GM19324 (cell line): ENCODE measurements around the gene SLFN13.
"Not testable (repeated sequence)": the region's sequence is repeated elsewhere in the genome, so short reads cannot be mapped to it uniquely, and the experiment has no call there.

Experiments used
- ATAC-seq: cut with Tn5 transposase; IDR thresholded peaks from one replicate; pipeline ENCODE4 v1.9.1; 2021; ENCODE audit warnings: mild to moderate bottlenecking, moderate library complexity; ENCODE audit not compliant: unreplicated experiment, low FRiP score

The SLFN13 gene

DNA sequence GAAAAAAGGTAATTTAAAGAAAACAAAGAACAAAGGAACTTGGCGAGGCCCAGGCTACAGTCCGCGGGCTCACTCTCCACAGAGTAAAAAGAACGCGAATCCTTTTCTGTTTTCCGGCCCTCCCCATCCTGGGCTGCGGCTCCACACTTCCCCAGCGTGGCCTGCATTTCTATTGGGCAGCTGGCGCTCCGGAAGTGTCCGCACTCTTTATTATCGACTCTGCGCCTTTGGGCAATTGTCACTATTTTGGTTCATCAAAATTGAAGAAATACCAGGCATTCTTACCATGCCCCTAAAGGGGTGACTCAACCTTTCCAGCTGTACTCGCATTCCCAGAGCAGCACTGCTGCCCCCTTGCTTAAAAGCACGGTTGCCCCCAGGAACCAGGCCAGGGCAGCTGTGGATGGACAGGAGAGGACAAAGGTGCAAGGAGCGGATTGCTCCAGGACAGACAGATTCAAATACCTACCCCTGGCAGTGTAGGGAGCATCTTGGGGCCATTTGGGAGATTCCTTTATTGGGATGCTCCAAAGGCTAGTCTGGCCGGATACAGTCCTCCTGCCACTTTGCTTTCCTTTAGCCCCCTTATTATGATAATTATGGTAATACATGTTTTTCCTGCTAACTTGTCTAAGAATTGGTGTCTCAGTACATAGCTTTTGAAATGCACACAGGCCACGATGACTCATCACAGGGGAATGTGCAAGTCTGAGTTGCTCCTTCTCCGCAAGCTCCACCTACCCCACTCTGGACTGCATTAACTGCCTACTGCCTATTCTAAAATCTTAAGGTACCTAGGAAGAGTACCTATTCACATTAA is 15.3 kb downstream of the SLFN13 start:
- ATAC-seq = no peak

DNA sequence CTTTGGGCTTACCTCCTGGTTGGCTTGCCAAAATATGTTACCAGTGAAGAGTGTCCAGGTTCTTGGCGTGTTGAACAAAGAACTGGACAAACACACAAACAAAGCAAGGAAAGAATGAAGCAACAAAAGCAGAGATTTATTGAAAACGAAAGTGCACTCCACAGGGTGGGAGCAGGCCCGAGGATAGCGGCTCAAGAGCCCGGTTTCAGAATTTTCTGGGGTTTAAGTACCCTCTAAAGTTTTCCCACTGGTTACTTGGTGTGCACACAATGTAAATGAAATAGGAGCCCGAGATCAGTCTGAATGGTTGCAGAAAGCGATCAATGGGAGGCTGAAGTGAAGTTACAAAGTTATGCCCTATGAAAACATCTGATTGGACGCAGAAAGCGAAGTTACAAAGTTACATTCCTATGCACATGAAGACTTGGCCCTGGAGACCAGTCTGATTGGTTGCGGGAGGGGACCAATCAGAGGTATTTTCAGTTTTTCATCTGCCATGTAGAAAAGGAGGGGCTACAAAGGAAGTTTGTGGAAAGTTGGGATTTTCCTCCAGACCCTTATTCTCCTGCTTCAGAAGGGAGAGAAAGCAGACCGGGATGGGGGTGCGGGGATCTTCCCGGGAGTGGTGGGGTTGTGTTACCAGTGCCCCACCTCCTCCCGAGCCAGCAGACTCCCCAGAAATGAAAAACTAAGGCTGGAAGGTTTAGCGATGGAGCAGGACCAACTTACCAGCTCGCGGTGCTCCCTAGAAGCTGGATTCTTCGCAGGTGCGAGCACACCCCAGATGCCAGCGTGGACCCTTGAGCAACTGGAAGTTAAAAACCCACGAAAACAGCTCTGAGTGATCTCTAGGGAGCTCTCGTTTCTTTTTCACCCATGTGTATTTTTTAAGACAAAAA is 16.1 kb downstream of the SLFN13 start, which contains the start of gene SLFN12:
Gene SLFN12, minus strand, starts transcription at position 325 of the 899 bp plus-strand sequence. CDS start 9,472 bp downstream, outside the sequence.
- no peak for ATAC-seq

DNA sequence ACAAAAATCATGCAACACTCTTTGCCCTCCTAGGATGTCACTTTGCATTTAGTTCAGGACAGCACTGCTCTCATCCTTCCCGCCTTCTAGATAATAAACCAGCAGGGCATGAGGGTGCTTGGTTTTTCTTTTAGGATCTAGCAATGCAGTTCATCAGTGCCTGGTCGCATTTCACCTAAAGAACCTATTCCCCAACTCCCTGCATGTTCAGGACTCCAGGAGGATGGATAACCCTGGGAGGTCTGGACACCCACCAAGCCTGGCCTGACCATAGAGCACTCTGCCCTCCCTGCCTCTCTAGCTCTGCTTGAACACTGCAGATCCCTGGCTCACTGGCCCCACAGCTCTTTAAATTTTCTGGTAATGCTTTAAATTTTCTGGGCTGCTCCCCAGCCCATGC is 18.9 kb downstream of the SLFN13 start:
- no peak for ATAC-seq

DNA sequence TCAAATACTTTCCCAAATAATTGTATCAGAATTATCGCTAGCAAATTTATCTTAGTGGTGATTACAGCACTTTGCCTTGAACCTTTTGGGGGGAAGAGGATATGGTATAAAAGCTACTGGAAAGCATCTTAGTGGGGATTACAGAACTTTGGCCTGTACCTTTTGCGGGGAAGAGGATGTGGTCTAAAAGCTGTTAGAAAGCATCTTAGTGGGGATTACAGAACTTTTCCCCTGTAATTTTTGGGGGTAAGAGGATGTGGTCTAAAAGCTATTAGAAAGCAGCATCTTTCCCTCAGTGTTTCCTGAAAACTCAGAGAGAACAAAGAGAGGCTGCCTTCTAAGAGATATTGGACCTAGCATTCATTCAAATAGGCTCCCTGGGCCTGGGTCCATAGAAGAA is 20.3 kb downstream of the SLFN13 start:
- no peak for ATAC-seq

DNA sequence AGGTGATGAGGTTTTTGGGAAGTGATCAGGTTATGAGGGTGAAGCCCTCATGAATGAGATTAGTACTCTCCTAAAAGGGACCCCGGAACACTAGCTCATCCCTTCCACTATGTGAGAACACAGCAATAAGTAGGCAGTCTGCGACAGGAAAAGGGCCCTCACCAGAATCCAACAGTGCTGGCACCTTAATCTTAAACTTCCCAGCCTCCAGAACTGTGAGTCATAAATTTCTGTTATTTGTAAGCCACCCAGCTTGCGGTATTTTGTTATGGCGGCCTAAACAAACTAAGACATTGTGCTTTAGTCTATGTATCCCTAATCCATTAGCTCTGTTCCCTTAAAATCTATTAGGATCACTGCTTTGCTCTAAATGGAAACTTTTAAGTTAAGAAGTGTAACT is 24.8 kb downstream of the SLFN13 start:
- ATAC-seq = no peak

DNA sequence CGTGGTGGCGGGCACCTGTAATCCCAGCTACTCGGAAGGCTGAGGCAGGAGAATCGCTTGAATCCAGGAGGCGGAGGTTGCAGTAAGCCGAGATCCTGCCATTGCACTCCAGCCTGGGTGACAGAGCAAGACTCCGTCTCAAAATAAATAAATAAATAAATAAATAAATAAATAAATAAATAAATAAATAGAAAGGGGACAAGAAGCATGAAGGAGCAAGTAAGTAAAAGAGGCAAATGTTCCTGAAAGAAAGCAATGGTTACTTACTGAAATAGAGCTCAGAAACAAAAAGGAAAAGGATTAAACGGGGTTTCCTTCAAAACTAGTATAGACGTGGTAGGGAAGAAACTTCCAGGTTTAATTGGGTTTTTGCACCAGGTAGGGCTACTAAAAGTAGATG is 27.5 kb downstream of the SLFN13 start:
- not testable (repeated sequence) for ATAC-seq

DNA sequence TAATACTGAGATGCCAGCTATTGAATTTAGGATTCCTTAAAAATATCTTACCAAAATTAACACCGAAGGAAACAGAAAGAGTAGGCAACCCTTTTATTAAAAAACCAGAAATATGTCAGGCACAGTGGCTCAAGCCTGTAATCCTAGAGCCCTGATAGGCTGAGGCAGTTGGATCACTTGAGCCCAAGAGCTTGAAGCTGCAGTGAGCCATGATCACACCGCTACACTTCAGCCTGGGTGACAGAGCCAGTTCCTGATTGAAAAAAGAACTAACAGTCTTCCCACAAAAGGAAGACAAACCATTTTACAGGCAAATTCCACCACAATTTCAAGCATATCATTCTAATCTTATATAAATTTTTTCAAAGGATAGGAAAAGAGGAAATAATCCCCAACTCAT is 31.9 kb downstream of the SLFN13 start:
- ATAC-seq = no peak

DNA sequence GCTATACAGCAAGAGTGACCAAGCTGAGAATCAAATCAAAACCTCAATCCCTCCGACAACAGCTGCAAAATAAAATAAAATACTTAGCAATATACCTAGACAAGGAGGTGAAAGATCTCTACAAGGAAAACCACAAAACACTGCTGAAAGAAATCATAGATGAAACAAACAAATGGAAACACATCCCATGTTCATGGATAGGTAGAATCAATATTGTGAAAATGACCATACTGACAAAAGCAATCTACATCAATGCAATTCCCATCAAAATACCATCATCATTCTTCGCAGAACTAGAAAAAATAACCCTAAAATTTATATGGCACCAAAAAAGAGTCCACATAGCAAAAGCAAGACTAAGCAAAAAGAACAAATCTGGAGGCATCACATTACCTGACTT is 33.9 kb downstream of the SLFN13 start:
- not testable (repeated sequence) for ATAC-seq

DNA sequence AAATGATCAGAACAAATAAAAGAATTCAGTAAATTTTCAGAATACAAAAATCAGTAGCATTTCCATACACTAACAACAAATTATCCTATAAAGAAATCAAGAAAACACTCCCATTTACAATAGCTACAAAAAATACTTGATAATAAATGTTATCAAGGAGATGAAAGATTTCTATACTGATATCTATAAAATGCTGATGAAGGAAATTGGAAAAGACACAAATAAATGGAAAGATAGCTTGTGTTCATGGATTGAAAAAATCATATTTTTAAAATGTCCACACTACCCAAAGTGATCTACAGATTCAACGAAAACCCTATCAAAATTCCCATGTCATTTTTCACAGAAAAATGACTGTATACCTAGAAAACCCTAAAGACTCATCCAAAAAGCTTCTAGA is 34.3 kb downstream of the SLFN13 start:
- ATAC-seq = no peak

DNA sequence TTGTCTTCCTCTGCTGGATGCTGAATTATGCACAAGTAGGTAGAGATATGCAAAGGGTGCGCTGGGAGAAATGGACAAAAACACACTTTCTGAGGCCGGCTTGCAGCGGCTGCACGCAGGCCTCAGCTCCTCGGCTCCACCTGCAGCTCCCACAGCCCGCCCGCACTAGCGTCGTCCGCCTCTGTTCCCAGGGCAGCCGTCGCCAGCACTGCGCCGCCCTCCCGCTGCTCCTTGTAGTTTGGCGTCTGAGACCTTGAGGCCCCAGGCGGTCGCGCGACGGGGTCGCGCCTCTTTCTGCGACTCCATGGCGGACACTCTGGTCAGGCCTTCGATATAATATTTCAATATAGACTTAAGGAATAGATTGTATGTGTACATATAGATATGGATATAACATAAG is 41.0 kb downstream of the SLFN13 start:
- ATAC-seq = no peak

DNA sequence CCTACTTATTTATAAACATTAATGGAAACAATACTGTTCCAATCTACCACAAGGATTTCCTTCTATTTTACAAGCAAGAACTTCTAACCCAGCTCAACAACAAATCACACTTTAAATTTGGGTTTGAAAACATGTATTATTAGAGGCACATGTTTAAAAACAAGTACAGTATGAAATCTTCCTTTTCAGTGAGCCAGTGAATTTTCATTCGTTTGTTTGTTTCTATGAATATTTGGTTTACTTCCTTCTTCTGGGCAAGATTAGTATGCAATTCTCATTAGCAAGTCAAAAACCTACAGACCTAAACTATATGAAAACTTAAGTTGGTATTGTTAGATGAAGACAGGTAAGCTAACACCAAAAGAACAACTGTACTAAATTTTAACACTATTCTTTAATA is 42.0 kb downstream of the SLFN13 start:
- no peak for ATAC-seq

DNA sequence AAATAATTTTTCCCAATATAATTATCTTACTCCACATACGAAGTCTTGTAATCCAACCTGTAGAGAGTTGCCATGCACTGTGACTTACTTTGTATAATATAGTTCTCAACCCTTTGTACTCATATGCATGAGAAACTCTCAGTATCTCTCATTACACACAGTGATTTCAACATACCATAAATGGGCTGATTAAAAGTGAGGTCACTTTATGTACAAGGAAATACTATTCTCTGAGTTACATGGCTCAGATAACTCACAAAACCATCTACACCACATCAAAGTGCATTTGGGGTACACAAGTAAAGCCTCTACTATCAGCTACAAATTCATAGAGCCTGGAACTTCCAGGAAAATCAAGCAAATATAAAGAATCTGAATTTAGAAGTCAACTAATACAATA is 44.2 kb downstream of the SLFN13 start:
- no peak for ATAC-seq

DNA sequence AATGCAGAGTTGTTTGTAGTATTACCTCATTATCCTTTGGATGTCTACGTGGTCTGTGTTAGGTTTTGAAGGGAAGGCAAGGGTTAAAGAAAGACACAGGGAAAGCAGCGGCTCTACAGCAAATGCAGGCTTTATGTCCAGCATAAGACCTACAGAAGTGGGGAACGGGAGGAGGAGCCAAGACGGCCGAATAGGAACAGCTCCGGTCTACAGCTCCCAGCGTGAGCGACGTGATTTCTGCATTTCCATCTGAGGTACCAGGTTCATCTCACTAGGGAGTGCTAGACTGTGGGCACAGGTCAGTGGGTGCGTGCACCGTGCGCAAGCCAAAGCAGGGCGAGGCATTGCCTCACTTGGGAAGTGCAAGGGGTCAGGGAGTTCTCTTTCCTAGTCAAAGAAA is 54.8 kb downstream of the SLFN13 start:
- not testable (repeated sequence) for ATAC-seq

DNA sequence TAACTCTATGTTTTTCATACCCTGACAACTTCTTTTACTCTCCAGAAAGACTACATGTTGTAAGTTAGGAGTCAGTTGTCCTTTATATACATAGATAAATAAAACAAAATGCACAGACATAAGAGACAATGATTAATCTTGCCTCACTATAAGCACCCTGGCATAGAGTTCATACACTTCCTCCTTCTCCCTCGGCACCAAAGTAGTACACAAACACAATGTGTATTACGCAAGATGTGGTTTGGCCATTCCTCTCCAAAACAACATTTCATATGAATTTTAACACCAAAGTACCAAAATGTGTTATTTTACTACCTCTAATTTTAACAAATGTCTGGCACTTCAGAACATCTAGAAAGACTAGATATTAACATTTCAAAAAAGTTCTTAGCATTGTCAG is 57.9 kb downstream of the SLFN13 start:
- no peak for ATAC-seq

DNA sequence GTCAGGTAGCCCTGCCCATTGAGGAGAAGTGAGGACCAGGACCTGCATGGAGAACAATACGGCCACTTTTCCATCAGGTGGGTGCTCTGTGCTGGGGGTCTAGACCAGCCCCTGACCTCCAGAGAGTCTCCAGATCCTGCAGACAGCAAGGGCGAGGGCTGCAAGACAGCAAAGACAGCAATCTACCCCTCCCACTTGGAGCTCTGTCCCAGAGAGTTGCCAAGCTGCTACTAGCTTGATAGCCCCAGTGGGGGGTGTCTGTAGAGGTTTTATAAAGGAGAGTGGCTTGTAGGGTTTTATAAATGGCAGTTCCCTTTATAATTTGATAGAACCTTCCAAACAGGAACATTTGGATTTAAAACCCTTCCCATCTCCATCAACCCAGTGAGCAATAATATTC is 58.4 kb downstream of the SLFN13 start:
- ATAC-seq = no peak

DNA sequence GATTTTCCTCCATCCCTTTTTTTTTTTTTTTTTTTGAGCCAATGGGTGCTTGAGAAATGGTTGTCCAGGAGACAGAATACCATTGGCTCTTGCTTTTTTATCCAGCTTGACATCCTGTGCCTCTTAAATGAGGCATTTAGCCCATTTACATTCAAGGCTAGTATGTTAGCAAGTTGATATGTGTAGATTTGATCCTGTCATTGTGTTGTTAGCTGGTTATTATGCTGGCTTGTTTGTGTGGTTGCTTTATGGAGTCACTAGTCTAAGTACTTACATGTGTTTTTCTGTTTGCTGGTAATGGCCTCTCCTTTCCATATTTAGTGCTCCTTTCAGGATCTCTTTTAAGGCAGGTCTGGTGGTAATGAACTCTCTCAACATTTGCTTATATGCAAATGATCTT is 61.1 kb downstream of the SLFN13 start:
- no peak for ATAC-seq
